Kidney (tissue), 14 donors: ENCODE results near the gene ACVRL1. TPM values are rescaled to one million over a fixed set of nuclear protein-coding genes. Genes with fewer than 3 reads are reported as not detected.

ENCODE experiments used
- DNase-seq, 5 donors: peaks; one replicate each; pipeline ENCODE4 v3.0.0-alpha.2; 2013 to 2020
- FAIRE-seq: peaks from 2 replicates; lab custom pipeline; 2012; peaks lifted over from hg19 to GRCh38; lab: Jason Lieb, UNC
- H3K27ac ChIP-seq, 2 donors: one replicate each; pipeline ENCODE4 v1.7.0; 2013; ENCODE audit warnings: low read depth in 2 of 2, low read length in 2 of 2, inconsistent platforms in 1 of 2
- H3K27me3 ChIP-seq: one replicate; pipeline ENCODE4 v1.7.1; 2013; ENCODE audit warnings: low read length, inconsistent platforms; ENCODE audit not compliant: control insufficient read depth, insufficient read depth
- H3K36me3 ChIP-seq, 3 donors: one replicate each; pipeline versions ENCODE4 v1.7.0 to v1.7.1; 2013; ENCODE audit warnings: low read length in 3 of 3, control low read depth in 1 of 3, inconsistent platforms in 1 of 3; ENCODE audit not compliant: insufficient read depth in 3 of 3, control insufficient read depth in 2 of 3
- H3K4me1 ChIP-seq, 3 donors: one replicate each; pipeline versions ENCODE4 v1.7.0 to v1.7.1; 2013; ENCODE audit warnings: low read length in 3 of 3, inconsistent platforms in 1 of 3, low read depth in 1 of 3; ENCODE audit not compliant: control insufficient read depth in 2 of 3, insufficient read depth in 2 of 3
- H3K4me3 ChIP-seq, 3 donors: one replicate each; pipeline versions ENCODE4 v1.7.0 to v1.8.1; 2013; ENCODE audit warnings: low read length in 3 of 3, control low read depth in 1 of 3, inconsistent platforms in 1 of 3
- H3K9ac ChIP-seq, 3 donors: one replicate each; pipeline versions ENCODE4 v1.7.0 to v1.7.1; 2013; ENCODE audit warnings: low read length in 3 of 3, control low read depth in 1 of 3, inconsistent platforms in 1 of 3
- H3K9me3 ChIP-seq, 3 donors: one replicate each; pipeline versions ENCODE4 v1.7.0 to v1.7.1; 2013; ENCODE audit warnings: low read length in 3 of 3, control low read depth in 1 of 3, inconsistent platforms in 1 of 3; ENCODE audit not compliant: control insufficient read depth in 2 of 3, insufficient read depth in 1 of 3
- intact Hi-C: fragments of 100-400 bp; cut with DNase I; formaldehyde crosslinking; loops from one replicate; pipeline ENCODE4 v1.11.1; 2022
- polyA plus RNA-seq: library from polyadenylated mRNA; stranded (reverse); fragments of 350-450 nt; fragmentation: Illumina TruSeq; extraction: RNeasy Lipid Tissue Mini Kit (QIAGEN cat#74804); gene quantifications from one replicate; pipeline ENCODE4 v1.2.3, GENCODE V29; 2014; ENCODE audit warnings: low read depth, low replicate concordance; ENCODE audit not compliant: insufficient read depth
- total RNA-seq: library from RNA; stranded (reverse); fragmentation: NEBNext Ultra II Directional; extraction: Animal tissue kit (Norgen Biotek cat#: 25700); gene quantifications from one replicate; pipeline ENCODE4 v1.2.1, GENCODE V29; 2021
- TF ChIP-seq, protein P1 (sequence below): IDR thresholded peaks from 3 replicates; pipeline ENCODE4 v1.5.1; 2012; ENCODE audit warnings: mild to moderate bottlenecking, moderate library complexity, borderline replicate concordance; ENCODE audit not compliant: insufficient read depth; ENCODE audit errors: extremely low read depth
- donor health status: control.
- donor health status: control.
- donor health status: control.
- donor health status: control.
- donor health status: control.
- donor health status: DM: yes; HTN: yes; CAD: no.
- donor health status: Normal renal cell carcinoma (clear cell type).

The ACVRL1 gene
- total and polyA plus RNA-seq, 2 donors from 2014 or later: 29.1 to 88.4 TPM

DNA sequence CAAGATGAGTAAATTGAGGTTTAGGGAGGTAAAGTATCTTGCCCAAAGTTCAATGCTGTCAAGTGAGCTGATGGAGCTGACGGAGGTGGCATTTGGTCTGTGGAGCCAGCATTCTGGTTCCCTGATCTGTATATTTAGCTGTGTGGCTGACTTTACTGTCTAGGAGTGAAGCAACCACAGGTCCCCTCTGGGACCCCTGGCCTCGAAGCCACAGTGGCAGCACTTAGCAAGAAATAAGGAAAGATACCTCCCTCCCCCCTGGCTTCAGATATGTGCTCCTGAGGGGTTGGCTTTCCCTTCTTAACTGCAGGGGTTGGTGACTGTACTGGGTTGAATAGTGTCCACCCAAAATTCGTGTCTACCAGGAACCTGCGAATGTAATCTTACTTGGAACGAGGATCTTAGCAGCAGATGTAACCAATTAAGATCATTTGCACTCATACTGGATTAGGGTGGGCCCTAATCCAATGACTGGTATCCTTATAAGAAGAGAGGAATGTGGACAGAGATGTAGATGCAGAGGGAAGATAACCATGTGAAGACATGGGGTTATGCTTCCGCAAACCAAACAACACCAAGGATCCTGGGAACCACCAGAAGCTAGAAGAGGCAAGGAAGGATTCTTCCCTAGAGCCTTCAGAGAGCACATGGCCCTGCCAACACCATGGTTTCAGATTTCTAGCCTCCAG, 42.2 kb downstream of the ACVRL1 start:
- peaks cover 0 to 5% (median 0%) of the 10 kb centered on the region in 3 donors for H3K9me3 ChIP-seq
- DNase-seq: no peak
- intact Hi-C loops: no loop called here
- no peaks in the 10 kb centered on the region for H3K36me3 ChIP-seq
- H3K9ac ChIP-seq: no peak overlapping the region
- TF ChIP-seq, protein P1, sequence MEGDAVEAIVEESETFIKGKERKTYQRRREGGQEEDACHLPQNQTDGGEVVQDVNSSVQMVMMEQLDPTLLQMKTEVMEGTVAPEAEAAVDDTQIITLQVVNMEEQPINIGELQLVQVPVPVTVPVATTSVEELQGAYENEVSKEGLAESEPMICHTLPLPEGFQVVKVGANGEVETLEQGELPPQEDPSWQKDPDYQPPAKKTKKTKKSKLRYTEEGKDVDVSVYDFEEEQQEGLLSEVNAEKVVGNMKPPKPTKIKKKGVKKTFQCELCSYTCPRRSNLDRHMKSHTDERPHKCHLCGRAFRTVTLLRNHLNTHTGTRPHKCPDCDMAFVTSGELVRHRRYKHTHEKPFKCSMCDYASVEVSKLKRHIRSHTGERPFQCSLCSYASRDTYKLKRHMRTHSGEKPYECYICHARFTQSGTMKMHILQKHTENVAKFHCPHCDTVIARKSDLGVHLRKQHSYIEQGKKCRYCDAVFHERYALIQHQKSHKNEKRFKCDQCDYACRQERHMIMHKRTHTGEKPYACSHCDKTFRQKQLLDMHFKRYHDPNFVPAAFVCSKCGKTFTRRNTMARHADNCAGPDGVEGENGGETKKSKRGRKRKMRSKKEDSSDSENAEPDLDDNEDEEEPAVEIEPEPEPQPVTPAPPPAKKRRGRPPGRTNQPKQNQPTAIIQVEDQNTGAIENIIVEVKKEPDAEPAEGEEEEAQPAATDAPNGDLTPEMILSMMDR: no peak
- FAIRE-seq: no peak
- H3K4me1 ChIP-seq: peaks cover 0 to 10% (median 3%) of the 10 kb centered on the region in 3 donors
- H3K4me3 ChIP-seq: no peak overlapping the region
- no peak overlapping the region for H3K27ac ChIP-seq
- H3K27me3 ChIP-seq: no peaks in the 10 kb centered on the region

DNA sequence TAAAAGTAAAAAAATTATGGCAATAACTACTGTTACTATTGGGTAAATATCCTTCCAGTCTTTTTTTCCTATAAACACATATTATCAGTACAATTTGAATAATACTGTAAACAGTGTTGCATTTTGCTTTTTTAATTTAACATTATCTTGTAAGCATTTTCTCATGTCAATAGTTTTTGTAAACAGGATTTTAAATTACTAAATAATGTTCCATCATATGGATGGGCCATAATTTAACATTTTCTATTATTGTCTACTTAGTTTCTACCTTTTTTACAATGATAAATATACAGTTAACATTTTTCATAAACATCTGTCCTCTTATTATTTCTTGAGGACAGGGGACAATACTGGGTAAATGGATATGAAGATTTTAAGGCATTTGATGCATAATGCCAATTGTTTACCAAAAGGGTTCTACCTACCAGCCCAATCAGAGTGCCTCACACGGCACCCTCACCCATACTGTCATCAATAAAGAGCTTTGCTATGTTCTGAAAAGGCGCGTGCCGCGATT, 43.4 kb downstream of the ACVRL1 start:
- Histone ChIP-seq H3K4me1 (peaks cover 0 to 22% (median 8%) of the 10 kb centered on the region in 3 donors), H3K27ac (peak overlapping the region in 1 of 2 donors; percentile 80), H3K4me3 (peak overlapping the region; percentile 56 to 65 (median 64)), H3K36me3 (no peaks in the 10 kb centered on the region), H3K27me3 (no peaks in the 10 kb centered on the region), H3K9me3 (no peaks in the 10 kb centered on the region), H3K9ac (peak overlapping the region; percentile 42 to 78 (median 54))
- intact Hi-C loops: no loop called here
- TF ChIP-seq, protein P1: no peak
- no peak for DNase-seq
- FAIRE-seq: peak; percentile 82

DNA sequence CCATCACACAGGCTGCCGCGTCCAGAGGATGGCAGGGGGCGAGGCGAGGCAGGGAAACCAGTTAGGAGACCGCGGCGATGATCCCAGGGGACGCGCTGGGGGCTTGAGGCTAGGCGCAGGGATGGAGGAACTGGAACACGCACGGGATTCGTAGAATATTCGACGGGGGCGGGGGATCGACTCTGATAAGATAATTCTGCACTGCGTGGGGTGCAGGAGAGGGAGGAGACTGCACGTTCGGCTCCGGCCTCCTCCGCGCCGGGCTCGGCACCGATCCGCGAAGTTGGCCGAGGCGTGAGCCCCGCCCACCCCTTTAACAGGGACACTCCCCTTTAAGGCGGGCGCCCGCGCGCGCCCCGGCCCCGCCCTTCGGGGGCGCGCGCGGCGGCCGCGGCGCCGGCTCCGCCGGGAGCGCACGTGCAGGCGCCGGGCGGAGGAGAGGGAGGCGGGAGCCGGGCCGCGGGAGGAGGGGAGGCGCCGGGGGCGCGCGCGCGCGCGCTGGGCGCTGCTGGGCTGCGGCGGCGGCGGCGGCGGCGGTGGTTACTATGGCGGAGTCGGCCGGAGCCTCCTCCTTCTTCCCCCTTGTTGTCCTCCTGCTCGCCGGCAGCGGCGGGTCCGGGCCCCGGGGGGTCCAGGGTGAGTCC, 44.0 kb downstream of the ACVRL1 start, which contains the start of gene ACVR1B:
ACVR1B (plus strand) TSS at position 501 of the 644 bp plus-strand sequence; CDS start at position 546, 45 bp downstream.
- Histone ChIP-seq H3K9ac (peak within 1 kb of the TSS; percentile 65 to 97 (median 78)), H3K4me3 (peak within 1 kb of the TSS; percentile 81 to 94 (median 91)), H3K4me1 (peaks cover 0 to 26% (median 9%) of the 10 kb centered on the region in 3 donors), H3K27me3 (no peaks in the 10 kb centered on the region), H3K36me3 (no peaks in the 10 kb centered on the region), H3K9me3 (no peaks in the 10 kb centered on the region), H3K27ac (peak within 1 kb of the TSS; percentile 89 to 94)
- DNase-seq: peak; percentile 91 to 98 (median 92)
- FAIRE-seq: no peak
- intact Hi-C loops: no loop called here
- TF ChIP-seq, protein P1: no peak
